ENCODE results near the gene COASY. TPM values are rescaled to one million over a fixed set of nuclear protein-coding genes. Genes with fewer than 3 reads are reported as not detected.

Gene COASY
- total and polyA plus RNA-seq, 7 experiments from 2014 or later, result 45.3 to 76.9 (median 59.2) TPM

DNA sequence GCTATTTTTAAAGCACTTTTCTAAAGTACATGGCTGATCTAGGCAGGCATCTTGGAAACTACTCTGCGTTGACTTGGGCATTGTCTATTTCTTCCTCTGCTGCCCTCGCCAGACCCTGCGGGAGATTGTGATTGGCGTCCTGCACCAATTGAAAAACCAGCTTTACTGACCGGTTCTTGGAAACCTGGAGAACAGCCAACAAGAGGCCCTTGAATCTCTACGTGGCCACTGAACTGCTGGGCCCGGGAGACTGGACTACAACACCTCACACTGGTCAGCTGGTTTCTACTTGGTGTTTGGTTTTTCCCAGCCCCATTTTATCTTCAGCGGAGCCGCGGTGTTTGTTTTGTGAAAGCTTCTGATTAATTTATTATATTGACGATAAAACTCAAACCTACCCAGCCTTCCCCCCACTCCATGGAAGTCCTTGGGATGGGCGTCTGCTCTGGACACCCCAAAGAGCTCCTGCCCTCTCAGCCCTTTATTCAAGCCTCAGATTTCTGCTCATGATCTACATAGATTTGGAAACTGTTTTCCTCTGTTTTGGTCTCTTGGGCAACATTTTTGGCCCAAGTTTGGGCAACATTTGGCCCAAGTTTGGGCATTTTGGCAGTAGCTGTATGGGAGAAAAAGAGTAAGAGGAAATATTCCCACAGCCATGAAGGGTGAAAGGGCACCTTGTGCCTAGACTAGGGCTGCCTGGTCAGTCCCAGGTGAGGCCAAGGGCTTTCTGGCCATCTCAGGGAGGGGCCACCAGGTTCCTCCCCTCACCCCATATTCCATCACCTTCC is 9.7 kb downstream of the COASY start:
- H3K36me3 Mint-ChIP-seq, result peaks cover 7 to 45% (median 13%) of the 10 kb centered on the region in 5 donors
- ChIA-PET POLR2A (interaction anchor here (1.6 kb wide), 1 partner anchor 10 kb away, joined by 4 read pairs; the partner anchor contains the start of gene COASY), CTCF (interaction anchor here (1.0 kb wide), 1 partner anchor 23 kb away, joined by 3 read pairs; no protein-coding TSS in a partner anchor)

GRCh38 chr17:42573095-42573494 is 11.1 kb downstream of the COASY start:
- ATAC-seq, result no peak
- Mint-ChIP-seq H3K4me1 (peaks cover 19 to 56% (median 40%) of the 10 kb centered on the region in 7 donors), H3K4me3 (peak overlapping the region in 3 of 10 donors; percentile 11 to 39 (median 17)), H3K27ac (peak overlapping the region in 2 of 9 donors; percentile 26 to 86), H3K27me3 (no peaks in the 10 kb centered on the region), H3K9me3 (no peaks in the 10 kb centered on the region), H3K36me3 (peaks cover 7 to 42% (median 13%) of the 10 kb centered on the region in 5 donors)
- no peak overlapping the region for H3K27ac ChIP-seq (ENCODE audit: low read depth, low read length)
- intact Hi-C loops (cut with micrococcal nuclease), result no loop called here
- H3K9me3 ChIP-seq (ENCODE audit: control insufficient read depth in 2 of 3, low read length in 3 of 3), result no peaks in the 10 kb centered on the region
- H3K4me3 ChIP-seq (ENCODE audit: low read length), result no peak overlapping the region
- no peak for DNase-seq
- no peaks in the 10 kb centered on the region for H3K27me3 ChIP-seq (ENCODE audit: control insufficient read depth in 2 of 2, insufficient read depth in 2 of 2, low read length in 2 of 2)
- peaks cover 21 to 70% (median 23%) of the 10 kb centered on the region in 3 experiments for H3K36me3 ChIP-seq (ENCODE audit: control insufficient read depth in 2 of 3, insufficient read depth in 3 of 3, low read length in 3 of 3)
- ChIA-PET CTCF (interaction anchor here (0.6 to 1.6 kb wide), 2 partner anchors 9 to 96 kb away, joined by 3 read pairs; no protein-coding TSS in a partner anchor), POLR2A (interaction anchor here (1.6 kb wide), 1 partner anchor 11 kb away, joined by 4 read pairs; the partner anchor contains the start of gene COASY)
- peaks cover 6 to 9% of the 10 kb centered on the region in 2 donors for H3K4me1 ChIP-seq (ENCODE audit: control insufficient read depth in 2 of 2, insufficient read depth in 2 of 2, low read length in 2 of 2)

More for the DNA sequence above, 9.7 kb downstream of the COASY start:
- no peaks in the 10 kb centered on the region for H3K9me3 Mint-ChIP-seq
- H3K4me1 ChIP-seq (ENCODE audit: control insufficient read depth in 2 of 2, insufficient read depth in 2 of 2, low read length in 2 of 2), result peaks cover 7 to 10% of the 10 kb centered on the region in 2 donors
- ATAC-seq (no peak), DNase-seq (no peak)
- H3K9me3 ChIP-seq (ENCODE audit: control insufficient read depth in 2 of 3, low read length in 3 of 3), result no peaks in the 10 kb centered on the region
- peaks cover 21 to 75% (median 23%) of the 10 kb centered on the region in 3 experiments for H3K36me3 ChIP-seq (ENCODE audit: control insufficient read depth in 2 of 3, insufficient read depth in 3 of 3, low read length in 3 of 3)
- peaks cover 13 to 49% (median 32%) of the 10 kb centered on the region in 7 donors for H3K4me1 Mint-ChIP-seq
- no peak overlapping the region for H3K4me3 Mint-ChIP-seq
- no peak overlapping the region for H3K27ac Mint-ChIP-seq
- H3K27me3 ChIP-seq (ENCODE audit: control insufficient read depth in 2 of 2, insufficient read depth in 2 of 2, low read length in 2 of 2), result no peaks in the 10 kb centered on the region
- H3K27ac ChIP-seq (ENCODE audit: low read depth, low read length), result no peak overlapping the region
- intact Hi-C loops (cut with micrococcal nuclease), result no loop called here
- no peak overlapping the region for H3K4me3 ChIP-seq (ENCODE audit: low read length)
- no peaks in the 10 kb centered on the region for H3K27me3 Mint-ChIP-seq

DNA sequence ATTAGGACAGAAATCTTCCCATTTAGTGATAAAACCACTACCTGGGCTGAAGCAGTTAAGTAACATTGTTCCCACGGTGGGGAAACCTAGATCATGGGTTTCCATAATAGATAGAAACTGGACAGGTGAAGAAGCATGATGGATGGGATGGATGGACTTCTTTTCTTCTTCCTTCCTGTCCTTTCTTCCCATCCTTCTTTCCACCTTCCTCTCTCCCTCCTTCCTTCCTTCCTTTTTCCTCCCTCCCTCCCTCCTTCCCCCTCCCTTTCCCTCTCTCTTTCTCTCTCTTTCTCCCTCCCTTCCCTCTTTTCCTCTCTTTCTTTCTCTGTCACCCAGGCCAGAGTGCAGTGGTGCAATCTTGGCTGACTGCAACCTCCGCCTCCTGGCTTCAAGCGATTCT is 12.5 kb downstream of the COASY start:
- H3K27ac ChIP-seq (ENCODE audit: low read depth, low read length), result no peak overlapping the region
- no peak overlapping the region for H3K4me3 ChIP-seq (ENCODE audit: low read length)
- H3K4me1 Mint-ChIP-seq, result peaks cover 16 to 60% (median 35%) of the 10 kb centered on the region in 7 donors
- CTCF ChIA-PET, result interaction anchor here (0.6 kb wide), 1 partner anchor 558 kb away, joined by 4 read pairs; no protein-coding TSS in a partner anchor
- H3K27me3 ChIP-seq (ENCODE audit: control insufficient read depth in 2 of 2, insufficient read depth in 2 of 2, low read length in 2 of 2), result no peaks in the 10 kb centered on the region
- H3K4me3 Mint-ChIP-seq, result no peak overlapping the region
- H3K4me1 ChIP-seq (ENCODE audit: control insufficient read depth in 2 of 2, insufficient read depth in 2 of 2, low read length in 2 of 2), result peaks cover 9 to 12% of the 10 kb centered on the region in 2 donors
- H3K9me3 Mint-ChIP-seq, result no peaks in the 10 kb centered on the region
- ATAC-seq (no peak), DNase-seq (no peak)
- no peaks in the 10 kb centered on the region for H3K27me3 Mint-ChIP-seq
- intact Hi-C loops (cut with micrococcal nuclease), result no loop called here
- H3K27ac Mint-ChIP-seq, result no peak overlapping the region
- H3K36me3 ChIP-seq (ENCODE audit: control insufficient read depth in 2 of 3, insufficient read depth in 3 of 3, low read length in 3 of 3), result peaks cover 21 to 60% (median 23%) of the 10 kb centered on the region in 3 experiments
- POLR2A ChIA-PET, result interaction anchor here (0.6 to 1.9 kb wide), 2 partner anchors 9 to 106 kb away, joined by 3 to 4 read pairs; no protein-coding TSS in a partner anchor
- H3K36me3 Mint-ChIP-seq, result peaks cover 7 to 37% (median 13%) of the 10 kb centered on the region in 5 donors
- no peaks in the 10 kb centered on the region for H3K9me3 ChIP-seq (ENCODE audit: control insufficient read depth in 2 of 3, low read length in 3 of 3)

GRCh38 chr17:42577140-42577531 is 15.2 kb downstream of the COASY start:
- Histone ChIP-seq H3K4me3 (ENCODE audit: low read length) (peak overlapping the region; percentile 96), H3K9me3 (ENCODE audit: control insufficient read depth in 2 of 3, low read length in 3 of 3) (no peaks in the 10 kb centered on the region), H3K36me3 (ENCODE audit: control insufficient read depth in 2 of 3, insufficient read depth in 3 of 3, low read length in 3 of 3) (peaks cover 3 to 56% (median 17%) of the 10 kb centered on the region in 3 experiments), H3K4me1 (ENCODE audit: control insufficient read depth in 2 of 2, insufficient read depth in 2 of 2, low read length in 2 of 2) (peaks cover 9 to 12% of the 10 kb centered on the region in 2 donors), H3K27me3 (ENCODE audit: control insufficient read depth in 2 of 2, insufficient read depth in 2 of 2, low read length in 2 of 2) (no peaks in the 10 kb centered on the region), H3K27ac (ENCODE audit: low read depth, low read length) (peak overlapping the region; percentile 87)
- peak overlapping the region; percentile 58 to 97 (median 87) for H3K27ac Mint-ChIP-seq
- ATAC-seq (no peak), DNase-seq (no peak)
- H3K36me3 Mint-ChIP-seq, result peaks cover 7 to 27% (median 13%) of the 10 kb centered on the region in 5 donors
- CTCF ChIA-PET, result interaction anchor here (0.7 to 2.8 kb wide), 5 partner anchors 9 to 314 kb away, joined by 3 to 17 read pairs (median 9); partner anchors contain the start of genes RETREG3 and TUBG1
- no peaks in the 10 kb centered on the region for H3K27me3 Mint-ChIP-seq
- H3K4me3 Mint-ChIP-seq, result peak overlapping the region; percentile 75 to 99 (median 92)
- intact Hi-C loops (cut with micrococcal nuclease), result loop anchor here (1.0 to 5.0 kb wide), 9 partner anchors 10 to 420 kb away; partner anchors contain the start of genes COASY (in 1 of the 2), EZH1 (in 1 of the 2), MLX (in 1 of the 2) and RPL27 (in 1 of the 2)
- no peaks in the 10 kb centered on the region for H3K9me3 Mint-ChIP-seq
- POLR2A ChIA-PET, result interaction anchor here (1.3 to 4.2 kb wide), 8 partner anchors 8 to 183 kb away, joined by 3 to 28 read pairs (median 8); partner anchors contain the start of genes COASY, MLX, RETREG3 and TUBG1
- peaks cover 17 to 54% (median 40%) of the 10 kb centered on the region in 7 donors for H3K4me1 Mint-ChIP-seq

GRCh38 chr17:42577532-42578281 is 15.8 kb downstream of the COASY start, which contains the start of gene PSMC3IP:
Gene PSMC3IP (minus strand): TSS chr17:42577729. CDS start chr17:42577686, 43 bp downstream.
- Histone ChIP-seq H3K27me3 (ENCODE audit: control insufficient read depth in 2 of 2, insufficient read depth in 2 of 2, low read length in 2 of 2) (no peaks in the 10 kb centered on the region), H3K4me3 (ENCODE audit: low read length) (peak within 1 kb of the TSS; percentile 96), H3K4me1 (ENCODE audit: control insufficient read depth in 2 of 2, insufficient read depth in 2 of 2, low read length in 2 of 2) (peaks cover 9 to 12% of the 10 kb centered on the region in 2 donors), H3K36me3 (ENCODE audit: control insufficient read depth in 2 of 3, insufficient read depth in 3 of 3, low read length in 3 of 3) (peaks cover 6 to 56% (median 19%) of the 10 kb centered on the region in 3 experiments), H3K9me3 (ENCODE audit: control insufficient read depth in 2 of 3, low read length in 3 of 3) (no peaks in the 10 kb centered on the region), H3K27ac (ENCODE audit: low read depth, low read length) (peak within 1 kb of the TSS; percentile 87)
- ChIA-PET CTCF (interaction anchor here (0.6 to 2.9 kb wide), 25 partner anchors 10 to 985 kb away, joined by 3 to 30 read pairs (median 4); partner anchors contain the start of genes PLEKHH3, RETREG3, RPL27 and TUBG1), POLR2A (interaction anchor here (0.7 to 4.2 kb wide), 15 partner anchors 8 to 783 kb away, joined by 3 to 28 read pairs (median 5); partner anchors contain the start of genes COASY, MLX, NAGLU and RETREG3)
- Mint-ChIP-seq H3K36me3 (peaks cover 7 to 28% (median 16%) of the 10 kb centered on the region in 5 donors), H3K4me3 (peak within 1 kb of the TSS; percentile 86 to 100 (median 96)), H3K9me3 (no peaks in the 10 kb centered on the region), H3K27me3 (no peaks in the 10 kb centered on the region), H3K27ac (peak within 1 kb of the TSS; percentile 86 to 99 (median 96)), H3K4me1 (peaks cover 17 to 53% (median 40%) of the 10 kb centered on the region in 7 donors)
- DNase-seq (peak; percentile 74 to 95 (median 85)), ATAC-seq (peak; percentile 98)
- intact Hi-C loops (cut with micrococcal nuclease), result loop anchor here (1.0 to 5.0 kb wide), 14 partner anchors 10 to 420 kb away; partner anchors contain the start of genes COASY (in 2 of the 2), RETREG3 (in 2 of the 2), TUBG1 (in 2 of the 2) and BECN1 (in 1 of the 2)

Data from naive thymus-derived CD4-positive, alpha-beta T cell (primary cell).